ENCODE measurements around the gene STX1B. TPM values are rescaled to one million over a fixed set of nuclear protein-coding genes. Genes with fewer than 3 reads are reported as not detected.
A peak's percentile ranks its signal among the peaks of the same experiment; 100 is the strongest.

The STX1B gene
- total RNA-seq, 4 donors from 2014 or later: 0.92 to 2.6 (median 1.8) TPM

- peak overlapping the region in 3 of 4 donors; percentile 60 to 70 (median 64) for H3K4me3 ChIP-seq
- WGBS: 76% methylated on average over 11 of the region's 11 CpGs
- intact Hi-C loops (cut with DNase I): loop anchor here (5.0 kb wide), 1 partner anchor 36 kb away; the partner anchor contains the start of gene STX4
Observed at GRCh38 chr16:30995927-30996323, 14.5 kb downstream of the STX1B start.

GRCh38 chr16:30992931-30993816 is 17.3 kb downstream of the STX1B start:
- Histone ChIP-seq H3K9me3 (no peaks in the 10 kb centered on the region), H3K27me3 (no peaks in the 10 kb centered on the region), H3K4me3 (no peak overlapping the region), H3K4me1 (peaks cover 13 to 23% (median 20%) of the 10 kb centered on the region in 4 donors), H3K36me3 (peaks cover 0 to 4% (median 2%) of the 10 kb centered on the region in 4 donors), H3K27ac (replicated peaks in 1 of 4) (no peak overlapping the region)
- intact Hi-C loops (cut with DNase I): no loop called here
- 78% methylated on average over 29 of the region's 29 CpGs for WGBS
- TF ChIP-seq POLR2A (IDR thresholded peaks at IDR 0.05; ENCODE audit: low read depth): no peak
- no peak for TF ChIP-seq POLR2AphosphoS5 (IDR thresholded peaks at IDR 0.05)
- no peak for TF ChIP-seq EP300 (IDR thresholded peaks at IDR 0.05)
- no peak for TF ChIP-seq CTCF (IDR thresholded peaks at IDR 0.05)
- DNase-seq (ENCODE audit: extremely low spot score): no peak

More at GRCh38 chr16:30995927-30996323, 14.5 kb downstream of the STX1B start:
- Histone ChIP-seq H3K27me3 (no peaks in the 10 kb centered on the region), H3K9me3 (no peaks in the 10 kb centered on the region), H3K36me3 (no peaks in the 10 kb centered on the region), H3K4me1 (peaks cover 13 to 23% (median 20%) of the 10 kb centered on the region in 4 donors), H3K27ac (replicated peaks in 1 of 4) (peak overlapping the region; percentile 80 to 87 (median 83))
- no peak for DNase-seq (ENCODE audit: extremely low spot score)
- TF ChIP-seq POLR2A (IDR thresholded peaks at IDR 0.05; ENCODE audit: low read depth): no peak
- TF ChIP-seq EP300 (IDR thresholded peaks at IDR 0.05): no peak
- no peak for TF ChIP-seq POLR2AphosphoS5 (IDR thresholded peaks at IDR 0.05)
- no peak for TF ChIP-seq CTCF (IDR thresholded peaks at IDR 0.05)

GRCh38 chr16:30992276-30992780 is 18.1 kb downstream of the STX1B start:
- Histone ChIP-seq H3K27me3 (no peaks in the 10 kb centered on the region), H3K9me3 (no peaks in the 10 kb centered on the region), H3K4me3 (no peak overlapping the region), H3K36me3 (peaks cover 0 to 11% (median 8%) of the 10 kb centered on the region in 4 donors), H3K27ac (replicated peaks in 1 of 4) (no peak overlapping the region), H3K4me1 (peaks cover 8 to 14% (median 13%) of the 10 kb centered on the region in 4 donors)
- WGBS: 85% methylated on average over 3 of the region's 21 CpGs
- intact Hi-C loops (cut with DNase I): no loop called here
- no peak for TF ChIP-seq CTCF (IDR thresholded peaks at IDR 0.05)
- TF ChIP-seq POLR2A (IDR thresholded peaks at IDR 0.05; ENCODE audit: low read depth): no peak
- no peak for TF ChIP-seq POLR2AphosphoS5 (IDR thresholded peaks at IDR 0.05)
- TF ChIP-seq EP300 (IDR thresholded peaks at IDR 0.05): no peak
- DNase-seq (ENCODE audit: extremely low spot score): no peak

- Histone ChIP-seq H3K27ac (replicated peaks in 1 of 4) (no peak overlapping the region), H3K9me3 (no peaks in the 10 kb centered on the region), H3K4me3 (no peak overlapping the region), H3K4me1 (peaks cover 2 to 5% (median 3%) of the 10 kb centered on the region in 4 donors), H3K36me3 (peaks cover 0 to 20% (median 14%) of the 10 kb centered on the region in 4 donors), H3K27me3 (no peaks in the 10 kb centered on the region)
- intact Hi-C loops (cut with DNase I): no loop called here
- no peak for DNase-seq (ENCODE audit: extremely low spot score)
- TF ChIP-seq CTCF (IDR thresholded peaks at IDR 0.05): no peak
- no peak for TF ChIP-seq POLR2AphosphoS5 (IDR thresholded peaks at IDR 0.05)
- no peak for TF ChIP-seq POLR2A (IDR thresholded peaks at IDR 0.05; ENCODE audit: low read depth)
- TF ChIP-seq EP300 (IDR thresholded peaks at IDR 0.05): no peak
- 96% methylated on average over 4 of the region's 8 CpGs for WGBS
Observed at GRCh38 chr16:30991052-30991451, 19.4 kb downstream of the STX1B start.

Measured in esophagus muscularis mucosa (tissue), 4 donors.